AG04450 (cell line): Measurements from ENCODE around the gene IZUMO3. TPM values are rescaled to one million over a fixed set of nuclear protein-coding genes. Genes with fewer than 3 reads are reported as not detected.
"Not testable (repeated sequence)": the region's sequence is repeated elsewhere in the genome, so short reads cannot be mapped to it uniquely, and the experiment has no call there.

ENCODE experiments used
- CTCF ChIA-PET: fragments of 300-600, 350-600 bp; formaldehyde crosslinking; extraction: SDS; loops from one replicate; lab custom pipeline; 2022; ENCODE audit warnings: antibody characterized with exemption, inconsistent platforms; lab: Charles Lee
- POLR2A ChIA-PET: fragments of 350-600 bp; formaldehyde crosslinking; extraction: SDS; loops from one replicate; lab custom pipeline; 2021; ENCODE audit warnings: antibody characterized with exemption, inconsistent platforms; lab: Yijun Ruan, JAX
- DNase-seq: peaks from one replicate; pipeline ENCODE4 v3.0.0-alpha.2; 2011; ENCODE audit warnings: low read depth, low spot score
- H3K27ac ChIP-seq: one replicate; pipeline ENCODE4 v1.5.1; 2012; ENCODE audit warnings: low read depth, low read length, control low read depth
- H3K27me3 ChIP-seq: one replicate; pipeline ENCODE4 v1.6.0; 2012; ENCODE audit warnings: low read length; ENCODE audit not compliant: control insufficient read depth, insufficient read depth
- H3K4me3 ChIP-seq: 2 replicates; pipeline ENCODE4 v1.5.1; 2011; ENCODE audit warnings: mild to moderate bottlenecking, low read depth, low read length, control low read depth
- H3K9me3 ChIP-seq: 2 replicates; pipeline ENCODE4 v1.5.1; 2012; ENCODE audit warnings: low read length; ENCODE audit not compliant: control insufficient read depth, insufficient read depth
- polyA plus RNA-seq: library from polyadenylated mRNA; depleted of rRNA; stranded (reverse); fragments of >200 nt; gene quantifications from 2 replicates; pipeline ENCODE4 v1.2.3, GENCODE V29; 2011
- TF ChIP-seq, protein P1 (sequence below): IDR thresholded peaks from 2 replicates; pipeline ENCODE4 v1.5.1; 2011; ENCODE audit warnings: low read depth, low read length, control low read depth, inconsistent platforms

The IZUMO3 gene
- polyA plus RNA-seq, 1 experiment: not detected

DNA sequence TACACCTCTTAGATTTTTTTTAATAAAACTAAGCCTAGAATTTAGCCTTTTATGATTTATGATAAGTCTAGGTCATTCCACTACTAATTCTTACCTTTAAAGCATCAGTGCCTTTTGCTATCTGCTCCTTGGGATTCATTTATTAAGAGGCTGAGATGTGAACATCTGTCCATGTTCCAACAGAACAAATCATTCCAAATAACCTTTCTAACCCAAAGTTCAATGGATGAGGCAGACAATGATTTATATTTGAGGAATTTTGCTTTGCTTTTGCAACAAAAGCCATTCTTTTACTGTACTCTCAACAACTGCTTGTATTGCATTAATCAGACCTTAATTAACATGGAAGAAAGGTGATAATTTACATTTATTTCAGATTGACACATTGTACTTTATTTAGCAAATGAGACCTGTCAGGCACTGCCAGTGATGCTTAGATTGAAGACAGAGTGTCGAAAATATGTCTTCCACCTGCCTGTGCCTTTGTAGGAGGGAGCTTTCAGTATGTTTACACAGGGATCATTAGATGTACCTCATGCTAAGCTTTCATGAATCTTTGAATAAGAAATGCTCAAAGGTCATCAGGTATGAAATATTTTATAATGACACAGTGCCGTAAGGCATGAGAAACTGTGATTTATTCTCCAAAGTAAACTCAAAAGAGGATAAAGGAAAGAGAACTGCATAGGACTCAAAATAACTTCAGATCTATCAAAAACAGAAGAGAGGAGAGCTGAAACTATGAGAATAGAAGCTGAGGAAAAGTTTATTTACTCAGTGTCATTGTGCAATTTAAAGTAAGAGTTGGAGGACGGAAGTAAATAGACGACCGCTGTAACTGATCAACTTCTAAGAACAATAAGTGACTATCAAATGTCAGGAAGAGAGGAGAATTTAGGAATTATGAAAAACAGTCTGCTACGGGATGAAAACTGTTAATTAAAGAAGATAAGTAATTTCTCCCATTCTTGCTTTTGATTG lies 36.7 kb upstream of the IZUMO3 start:
- POLR2A ChIA-PET: no interaction called here
- TF ChIP-seq, protein P1, sequence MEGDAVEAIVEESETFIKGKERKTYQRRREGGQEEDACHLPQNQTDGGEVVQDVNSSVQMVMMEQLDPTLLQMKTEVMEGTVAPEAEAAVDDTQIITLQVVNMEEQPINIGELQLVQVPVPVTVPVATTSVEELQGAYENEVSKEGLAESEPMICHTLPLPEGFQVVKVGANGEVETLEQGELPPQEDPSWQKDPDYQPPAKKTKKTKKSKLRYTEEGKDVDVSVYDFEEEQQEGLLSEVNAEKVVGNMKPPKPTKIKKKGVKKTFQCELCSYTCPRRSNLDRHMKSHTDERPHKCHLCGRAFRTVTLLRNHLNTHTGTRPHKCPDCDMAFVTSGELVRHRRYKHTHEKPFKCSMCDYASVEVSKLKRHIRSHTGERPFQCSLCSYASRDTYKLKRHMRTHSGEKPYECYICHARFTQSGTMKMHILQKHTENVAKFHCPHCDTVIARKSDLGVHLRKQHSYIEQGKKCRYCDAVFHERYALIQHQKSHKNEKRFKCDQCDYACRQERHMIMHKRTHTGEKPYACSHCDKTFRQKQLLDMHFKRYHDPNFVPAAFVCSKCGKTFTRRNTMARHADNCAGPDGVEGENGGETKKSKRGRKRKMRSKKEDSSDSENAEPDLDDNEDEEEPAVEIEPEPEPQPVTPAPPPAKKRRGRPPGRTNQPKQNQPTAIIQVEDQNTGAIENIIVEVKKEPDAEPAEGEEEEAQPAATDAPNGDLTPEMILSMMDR: no peak
- no peak for DNase-seq
- CTCF ChIA-PET: no interaction called here
- Histone ChIP-seq H3K9me3 (peaks cover 3% of the 10 kb centered on the region; the same call in 1 of the 2 replicates), H3K27me3 (no peaks in the 10 kb centered on the region), H3K4me3 (no peak overlapping the region), H3K27ac (no peak overlapping the region)

DNA sequence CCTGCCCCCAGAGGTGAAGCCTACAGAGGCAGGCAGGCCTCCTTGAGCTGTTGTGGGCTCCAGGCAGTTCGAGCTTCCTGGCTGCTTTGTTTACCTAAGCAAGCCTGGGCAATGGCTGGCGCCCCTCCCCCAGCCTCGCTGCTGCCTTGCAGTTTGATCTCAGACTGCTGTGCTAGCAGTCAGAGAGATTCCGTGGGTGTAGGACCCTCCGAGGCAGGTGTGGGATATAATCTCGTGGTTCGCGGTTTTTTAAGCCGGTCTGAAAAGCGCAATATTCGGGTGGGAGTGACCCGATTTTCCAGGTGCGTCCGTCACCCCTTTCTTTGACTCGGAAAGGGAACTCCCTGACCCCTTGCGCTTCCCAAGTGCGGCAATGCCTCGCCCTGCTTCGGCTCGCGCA lies 34.3 kb upstream of the IZUMO3 start:
- H3K4me3 ChIP-seq, CTCF ChIA-PET, DNase-seq, H3K27ac ChIP-seq, H3K27me3 ChIP-seq, H3K9me3 ChIP-seq, POLR2A ChIA-PET: not testable (repeated sequence)

DNA sequence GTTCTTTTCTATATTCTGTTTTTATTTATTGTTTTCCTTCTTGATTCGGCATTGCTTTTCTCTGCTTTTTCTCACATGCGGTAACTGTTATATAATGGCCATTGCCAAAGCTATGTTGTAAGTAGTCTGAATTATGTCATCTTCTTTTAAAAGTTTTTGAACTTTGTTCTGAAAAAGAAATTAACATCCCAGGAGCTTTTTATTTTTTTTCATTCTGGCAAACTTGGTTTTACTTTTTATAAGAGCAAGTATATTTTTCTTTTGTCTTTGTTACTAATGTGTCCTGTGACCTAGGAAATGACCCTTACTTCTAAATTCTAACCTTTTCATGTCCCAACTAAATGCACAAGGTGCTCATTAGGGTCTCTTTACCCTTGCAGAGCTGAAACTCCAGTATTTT lies 26.7 kb upstream of the IZUMO3 start:
- CTCF ChIA-PET: no interaction called here
- H3K9me3 ChIP-seq: peaks cover 6% of the 10 kb centered on the region; the same call in 1 of the 2 replicates

DNA sequence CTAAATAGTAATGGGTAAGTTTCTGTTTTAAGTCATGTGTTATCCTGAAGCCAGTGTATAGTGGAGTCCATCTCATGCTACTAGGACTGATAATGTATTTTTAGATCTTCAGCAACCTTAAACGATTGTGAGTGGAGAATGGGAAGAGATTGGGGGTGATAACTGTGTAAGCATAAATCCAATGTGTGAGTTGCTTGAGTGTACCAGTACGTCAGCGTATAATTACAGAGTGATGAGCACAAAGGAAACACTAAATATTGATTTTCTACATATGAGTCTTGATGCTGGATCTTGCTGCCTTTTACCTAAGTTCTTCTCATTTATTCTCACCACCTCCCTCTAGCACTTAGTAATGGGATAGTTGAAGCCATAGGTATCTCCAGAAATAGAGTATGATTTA lies 16.3 kb upstream of the IZUMO3 start:
- CTCF ChIA-PET: no interaction called here
- Histone ChIP-seq H3K4me3 (no peak overlapping the region), H3K27ac (no peak overlapping the region), H3K9me3 (no peaks in the 10 kb centered on the region; the same call in 1 of the 2 replicates), H3K27me3 (no peaks in the 10 kb centered on the region)
- TF ChIP-seq, protein P1: no peak
- POLR2A ChIA-PET: no interaction called here
- no peak for DNase-seq

More for the DNA sequence above, 26.7 kb upstream of the IZUMO3 start:
- Histone ChIP-seq H3K27me3 (no peaks in the 10 kb centered on the region), H3K27ac (no peak overlapping the region), H3K4me3 (no peak overlapping the region)
- POLR2A ChIA-PET: no interaction called here
- no peak for DNase-seq
- TF ChIP-seq, protein P1: no peak

GRCh38 chr9:24553183-24553552 lies 7.5 kb upstream of the IZUMO3 start:
- Histone ChIP-seq H3K27me3 (no peaks in the 10 kb centered on the region), H3K27ac (no peak overlapping the region), H3K4me3 (no peak overlapping the region), H3K9me3 (no peaks in the 10 kb centered on the region; the same call in 1 of the 2 replicates)
- TF ChIP-seq, protein P1: no peak
- ChIA-PET POLR2A (no interaction called here), CTCF (no interaction called here)
- DNase-seq: no peak
